DMS53 (cell line): ENCODE data around the gene SLC45A3.
"Not testable (repeated sequence)": the region's sequence is repeated elsewhere in the genome, so short reads cannot be mapped to it uniquely, and the experiment has no call there.

Experiments
- DNase-seq: peaks from one replicate; lab custom pipeline; 2025; lab: John Stamatoyannopoulos, UW

Gene SLC45A3

DNA sequence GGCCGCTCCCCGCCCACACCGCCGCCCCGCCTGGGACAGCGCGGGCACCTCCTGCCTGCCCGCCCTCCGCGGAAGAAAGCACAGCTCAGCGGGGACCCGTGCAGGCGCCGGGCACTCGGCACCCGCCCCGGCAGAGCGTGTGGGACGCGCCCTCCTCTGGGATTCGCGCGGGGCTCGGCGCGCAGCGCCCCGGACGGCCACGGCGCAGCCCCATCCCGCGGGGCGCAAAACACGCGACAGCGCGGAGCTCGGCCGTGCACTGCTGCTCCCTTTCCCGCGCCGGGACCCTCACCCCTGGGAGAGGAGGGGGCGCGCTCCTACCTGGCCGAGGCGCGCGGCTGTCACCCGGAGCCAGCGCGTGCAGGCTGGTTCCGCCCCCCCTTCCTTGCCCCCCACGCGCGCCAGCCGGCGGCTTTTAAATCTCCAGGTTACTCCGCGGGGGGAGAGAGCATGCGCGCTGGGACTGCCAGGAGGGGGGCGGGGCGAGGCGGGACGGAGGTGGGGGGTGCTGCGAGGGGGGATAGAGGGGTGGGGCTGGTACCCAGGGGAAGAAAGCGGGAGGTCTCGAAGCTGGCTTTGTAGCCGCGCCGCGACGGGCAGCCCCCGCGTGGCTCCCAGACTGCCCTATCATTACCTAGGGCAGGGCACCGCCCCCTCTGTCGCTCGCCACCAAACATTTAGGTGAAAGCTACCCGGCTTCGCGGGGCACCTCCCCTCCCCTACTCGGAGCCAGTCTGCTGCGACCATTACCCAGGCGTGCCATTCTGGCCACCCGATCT is at the start of gene SLC45A3:
SLC45A3 (minus strand) TSS at position 437 of the 779 bp plus-strand sequence. CDS start 15,853 bp downstream, outside the sequence.
- DNase-seq: peak; percentile 79

- DNase-seq: no peak
These were observed 46.4 kb upstream of the SLC45A3 start for GRCh38 chr1:205726619-205727125.

DNA sequence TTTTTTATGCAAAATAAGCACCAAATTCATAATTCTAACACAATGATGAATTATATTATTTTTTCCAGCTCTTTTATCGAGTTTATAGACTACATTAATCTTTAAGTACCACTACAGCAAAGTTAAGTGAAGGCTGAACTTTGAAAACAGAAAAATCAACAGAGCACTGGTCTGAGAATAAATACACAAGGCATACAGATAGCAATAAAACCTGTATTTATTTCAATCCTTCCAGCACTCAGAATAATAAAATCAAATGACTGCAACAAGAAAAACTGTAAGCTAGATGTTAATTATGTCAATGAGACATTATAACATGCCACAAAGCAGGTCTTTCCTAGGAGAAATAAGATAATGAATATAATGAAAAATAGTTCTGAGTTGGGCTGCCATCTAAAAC is 45.2 kb upstream of the SLC45A3 start:
- no peak for DNase-seq

DNA sequence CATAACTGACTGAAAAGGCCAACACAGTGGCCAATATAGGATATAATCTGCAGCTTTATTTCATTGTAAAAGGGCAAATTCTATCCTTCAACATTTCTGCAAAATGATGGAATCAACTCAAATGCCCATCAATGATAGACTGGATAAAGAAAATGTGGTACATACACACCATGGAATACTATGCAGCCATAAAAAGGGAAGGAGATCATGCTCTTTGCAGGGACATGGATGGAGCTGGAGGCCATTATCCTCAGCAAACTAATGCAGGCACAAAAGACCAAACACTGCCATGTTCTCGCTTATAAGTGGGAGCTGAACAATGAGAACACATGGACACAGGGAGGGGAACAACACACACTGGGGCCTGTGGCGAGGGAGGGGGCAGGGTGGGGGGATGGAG is 40.4 kb upstream of the SLC45A3 start:
- not testable (repeated sequence) for DNase-seq

GRCh38 chr1:205719762-205720161 is 39.5 kb upstream of the SLC45A3 start:
- DNase-seq: no peak

- no peak for DNase-seq
These were observed 38.7 kb upstream of the SLC45A3 start for GRCh38 chr1:205719015-205719414.

GRCh38 chr1:205716371-205717132 is 36.2 kb upstream of the SLC45A3 start:
- no peak for DNase-seq

GRCh38 chr1:205715628-205716027 is 35.3 kb upstream of the SLC45A3 start:
- peak; percentile 64 for DNase-seq

DNA sequence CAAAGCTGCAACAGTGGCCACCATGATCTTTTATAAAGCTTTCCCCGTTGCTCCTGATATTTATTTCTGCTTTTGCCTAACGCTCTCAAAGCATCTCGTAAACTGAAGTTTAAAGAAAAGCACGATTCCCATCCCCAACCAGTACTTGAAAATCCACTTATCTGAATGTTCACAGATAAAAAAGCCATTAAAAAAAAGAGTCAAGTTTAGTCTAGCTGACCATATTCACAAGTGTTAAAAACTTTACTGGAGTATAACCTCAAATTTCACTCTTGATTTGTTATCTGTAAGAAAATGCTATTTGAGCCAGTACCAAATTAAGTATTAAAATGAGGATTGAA is 34.6 kb upstream of the SLC45A3 start:
- DNase-seq: no peak

DNA sequence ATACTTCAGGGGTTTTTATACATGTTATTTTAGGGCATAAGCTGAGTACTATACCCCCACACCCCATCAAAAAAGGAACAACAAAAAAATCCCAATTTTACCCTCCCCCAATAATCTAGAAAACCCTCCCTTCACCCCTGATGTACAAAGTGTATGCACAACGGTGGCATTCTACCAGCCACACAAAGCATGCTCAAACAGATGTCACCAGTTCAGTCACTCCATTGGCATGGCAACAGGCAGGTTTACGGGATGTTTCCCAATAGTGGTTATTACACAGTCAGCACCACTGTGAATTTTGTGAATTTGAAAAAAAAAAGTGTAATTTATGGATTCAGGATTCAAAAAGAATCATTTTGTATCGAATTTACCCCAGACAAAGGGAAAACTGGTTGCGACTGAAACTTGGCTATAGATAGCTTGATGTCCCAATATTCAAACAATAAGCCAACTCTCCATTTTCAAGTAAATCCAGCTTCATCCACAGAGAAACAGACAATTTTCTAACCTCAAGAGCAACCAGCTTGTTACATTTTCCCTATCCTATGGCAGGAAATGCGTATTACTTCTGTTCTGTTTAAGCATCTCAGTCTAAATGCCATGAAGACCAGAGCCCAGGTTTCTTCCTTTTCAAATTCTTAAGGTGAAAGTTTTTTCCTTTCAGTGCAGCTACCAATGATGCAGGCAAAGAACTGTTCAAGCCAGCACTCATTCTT is 34.0 kb upstream of the SLC45A3 start:
- peak; percentile 43 for DNase-seq

GRCh38 chr1:205711105-205712048 is 31.1 kb upstream of the SLC45A3 start:
- DNase-seq: peak; percentile 94

GRCh38 chr1:205710201-205711062 is 30.1 kb upstream of the SLC45A3 start:
- no peak for DNase-seq

DNA sequence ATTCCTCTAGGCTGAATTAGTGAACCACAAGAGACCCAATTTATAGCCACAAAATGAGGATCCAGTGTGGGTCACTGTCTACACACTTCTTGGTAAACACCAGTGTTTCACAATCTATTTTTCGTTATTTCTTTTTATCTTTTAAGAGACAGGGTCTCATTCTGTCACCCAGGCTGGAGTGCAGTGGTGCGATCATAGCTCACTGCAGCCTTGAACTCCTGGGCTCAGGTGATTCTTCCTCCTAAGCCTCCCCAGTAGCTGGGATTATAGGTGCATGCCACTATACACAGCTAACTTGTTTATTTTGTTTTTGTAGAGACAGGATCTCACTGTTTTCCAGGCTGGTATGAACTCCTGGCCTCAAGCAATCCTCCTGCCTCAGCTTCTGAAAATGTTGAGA is 29.3 kb upstream of the SLC45A3 start:
- no peak for DNase-seq

DNA sequence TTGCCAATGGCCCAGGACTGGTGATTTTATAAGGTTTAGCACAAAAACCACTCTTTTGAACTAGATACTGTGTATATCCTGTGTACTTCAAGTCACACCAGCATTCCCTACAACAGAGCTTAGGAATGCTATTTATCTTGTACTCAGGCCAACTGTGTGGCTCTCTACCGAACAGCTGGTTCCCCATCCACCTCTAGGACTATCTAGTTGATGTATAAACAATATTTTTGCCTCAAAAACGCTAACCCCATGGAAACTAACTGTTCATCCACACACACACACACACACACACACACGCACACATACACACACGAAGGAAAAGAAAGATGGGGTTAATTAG is 28.7 kb upstream of the SLC45A3 start:
- DNase-seq: no peak

DNA sequence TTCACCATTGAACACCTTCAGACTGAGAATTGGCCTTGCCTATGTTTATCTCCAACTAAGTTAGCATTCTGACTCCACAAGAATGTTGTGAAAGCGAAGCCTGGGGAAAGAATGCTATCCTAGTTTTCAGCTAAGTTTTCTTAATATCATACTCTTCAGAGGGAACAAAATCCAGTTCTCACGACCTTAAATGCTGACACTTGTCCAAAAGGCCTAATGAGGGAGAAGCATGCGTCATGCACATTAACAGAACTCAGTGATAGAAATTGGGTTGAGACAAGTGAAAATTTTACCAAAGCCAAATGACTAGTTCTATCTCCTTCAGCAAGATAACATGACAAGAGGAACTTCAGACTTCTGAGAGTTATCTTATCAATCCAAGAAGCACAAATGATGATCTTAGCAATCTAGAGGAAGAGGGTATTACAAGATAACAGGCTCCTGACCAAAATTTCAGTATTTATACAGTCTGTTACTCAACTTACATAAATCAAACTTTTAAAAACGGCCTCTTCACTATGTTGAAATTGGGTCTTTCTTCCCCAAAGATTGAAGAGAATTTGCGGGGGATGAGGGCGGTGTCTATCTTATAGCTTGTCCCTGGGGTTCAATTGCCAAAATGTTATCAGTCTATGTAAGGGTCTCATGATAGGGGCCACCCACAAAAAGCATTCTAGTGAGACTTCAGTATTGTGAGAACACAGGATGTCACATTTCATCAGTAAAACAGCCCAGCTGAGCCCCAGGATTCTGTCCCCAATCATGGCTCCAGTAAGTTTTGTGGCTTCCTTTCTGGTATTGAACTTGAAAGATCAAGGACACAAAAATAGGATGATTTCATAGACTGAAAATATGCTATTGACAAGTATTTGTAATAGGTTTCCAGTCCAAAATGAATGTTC is 26.5 kb upstream of the SLC45A3 start:
- no peak for DNase-seq

- no peak for DNase-seq
These were observed 24.6 kb upstream of the SLC45A3 start for GRCh38 chr1:205704903-205705302.

GRCh38 chr1:205703072-205703471 is 22.8 kb upstream of the SLC45A3 start:
- DNase-seq: peak; percentile 78

DNA sequence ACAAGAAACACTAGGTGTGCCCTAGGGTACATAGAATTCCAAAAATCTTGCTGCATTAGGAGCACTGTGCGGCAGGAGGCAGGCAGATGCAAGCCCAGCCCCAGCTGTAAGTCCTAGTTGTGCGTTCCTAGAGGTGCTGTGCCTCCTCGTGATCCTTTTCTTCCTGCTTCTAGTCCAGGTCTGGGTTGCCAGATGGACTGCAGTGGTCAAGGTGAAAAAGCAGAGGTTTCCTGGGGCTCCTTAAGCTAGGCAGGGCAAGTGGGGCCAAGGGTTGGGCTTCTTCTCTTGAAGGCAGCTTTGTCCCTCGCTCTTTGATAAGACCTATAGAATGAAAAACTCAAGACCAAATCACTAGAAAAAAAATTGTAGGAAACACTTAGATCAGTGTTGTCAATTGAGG is 21.6 kb upstream of the SLC45A3 start:
- DNase-seq: no peak

DNA sequence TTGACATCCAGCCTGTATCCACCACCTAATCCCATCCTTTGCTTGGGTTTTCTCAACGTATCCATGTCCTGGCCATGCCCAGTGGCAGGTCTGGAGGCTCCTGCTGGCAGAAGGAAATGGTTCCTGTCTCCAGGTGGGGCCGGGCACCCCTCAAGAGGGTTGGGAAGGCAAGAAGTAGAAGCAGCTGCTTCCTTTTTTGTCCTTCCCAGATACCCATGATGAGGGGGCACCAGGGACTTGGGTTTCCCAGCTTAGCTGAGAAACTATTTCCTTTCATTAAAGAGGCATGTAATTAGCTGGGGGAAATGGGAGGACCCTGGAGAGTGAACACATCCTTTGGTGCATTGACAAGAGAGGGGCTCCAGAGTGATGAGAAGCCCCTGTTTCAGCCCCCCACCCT is 21.1 kb upstream of the SLC45A3 start:
- no peak for DNase-seq
